Osteoblast (primary cell): ENCODE data around the gene FAM83G. TPM values are rescaled to one million over a fixed set of nuclear protein-coding genes. Genes with fewer than 3 reads are reported as not detected.

Experiments used
- DNase-seq: peaks from one replicate; pipeline ENCODE4 v3.0.0; 2011; ENCODE audit warnings: low spot score, mixed read lengths; ENCODE audit not compliant: insufficient read length; ENCODE audit errors: missing footprints
- H2AFZ ChIP-seq: 2 replicates; pipeline ENCODE4 v1.6.0; 2011; ENCODE audit warnings: mild to moderate bottlenecking, low read length
- H3K27ac ChIP-seq: 2 replicates; pipeline ENCODE4 v1.5.1; 2011; ENCODE audit warnings: mild to moderate bottlenecking, low read depth, low read length, moderate library complexity
- H3K27me3 ChIP-seq: 2 replicates; pipeline ENCODE4 v1.6.0; 2012; ENCODE audit warnings: mild to moderate bottlenecking, control low read depth, inconsistent platforms, low read length, moderate library complexity; ENCODE audit not compliant: insufficient read depth
- H3K36me3 ChIP-seq: 2 replicates; pipeline ENCODE4 v1.5.1; 2011; ENCODE audit warnings: mild to moderate bottlenecking, low read length, control low read depth, moderate library complexity; ENCODE audit not compliant: insufficient read depth
- H3K4me1 ChIP-seq: 2 replicates; pipeline ENCODE4 v1.5.1; 2011; ENCODE audit warnings: mild to moderate bottlenecking, low read length, control low read depth, moderate library complexity; ENCODE audit not compliant: insufficient read depth
- H3K4me2 ChIP-seq: 2 replicates; pipeline ENCODE4 v1.6.0; 2011; ENCODE audit warnings: mild to moderate bottlenecking, low read length; ENCODE audit not compliant: insufficient read depth
- H3K4me3 ChIP-seq: fragments of 200-600 bp; sonication (generic); 3 replicates; pipeline ENCODE4 v1.5.1; 2012; ENCODE audit warnings: mild to moderate bottlenecking, low read length, inconsistent platforms; ENCODE audit not compliant: insufficient read depth
- H3K79me2 ChIP-seq: 2 replicates; pipeline ENCODE4 v1.6.0; 2012; ENCODE audit warnings: mild to moderate bottlenecking, low read length, control low read depth, inconsistent platforms; ENCODE audit not compliant: insufficient read depth
- H3K9me3 ChIP-seq: 2 replicates; pipeline ENCODE4 v1.5.1; 2011; ENCODE audit warnings: low read depth, low read length, control low read depth
- H4K20me1 ChIP-seq: 2 replicates; pipeline ENCODE4 v1.6.0; 2012; ENCODE audit warnings: mild to moderate bottlenecking, low read length, control low read depth; ENCODE audit not compliant: insufficient read depth
- small RNA-seq: library from RNA; depleted of rRNA; stranded (forward); fragments of <200 nt; gene quantifications from one replicate; pipeline ENCODE3, GENCODE V24; 2012
- total RNA-seq: library from RNA; depleted of rRNA; stranded (reverse); fragments of >200 nt; gene quantifications from 2 replicates; pipeline ENCODE4 v1.2.3, GENCODE V29; 2012
- TF ChIP-seq, protein P1 (sequence below): IDR thresholded peaks from 2 replicates; pipeline ENCODE4 v1.5.1; 2011; ENCODE audit warnings: mild to moderate bottlenecking, low read depth, low read length, moderate library complexity; ENCODE audit errors: extremely low read depth

The FAM83G gene
- total RNA-seq, 1 donor = 11.6 TPM

DNA sequence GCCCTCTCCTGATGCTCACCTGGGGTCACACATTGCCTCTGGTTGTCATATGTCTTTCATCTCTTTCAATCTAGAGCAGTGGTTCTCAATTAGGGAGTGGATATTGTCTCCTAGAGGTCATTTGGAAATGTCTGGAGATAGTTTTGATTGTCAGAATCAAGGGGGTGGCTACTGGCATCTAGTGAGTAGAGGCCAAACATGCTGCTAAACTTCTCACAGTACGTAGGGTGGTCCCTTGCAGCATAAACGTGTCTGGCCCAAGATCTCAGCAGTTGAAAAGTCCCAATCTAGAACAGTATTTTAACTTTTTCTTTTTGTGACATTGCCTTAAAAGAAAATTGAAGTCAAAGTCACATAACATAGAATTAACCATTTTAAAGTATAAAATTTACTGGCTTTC, 83.1 kb downstream of the FAM83G start:
- Histone ChIP-seq H3K27ac (peak overlapping the region; percentile 44), H3K79me2 (peaks cover 9% of the 10 kb centered on the region), H3K27me3 (no peaks in the 10 kb centered on the region), H4K20me1 (peaks cover 13% of the 10 kb centered on the region), H2AFZ (no peak overlapping the region), H3K4me3 (no peak overlapping the region), H3K4me1 (peaks cover 22% of the 10 kb centered on the region), H3K36me3 (peaks cover 10% of the 10 kb centered on the region), H3K4me2 (peak overlapping the region; percentile 62), H3K9me3 (no peaks in the 10 kb centered on the region)
- TF ChIP-seq, protein P1, sequence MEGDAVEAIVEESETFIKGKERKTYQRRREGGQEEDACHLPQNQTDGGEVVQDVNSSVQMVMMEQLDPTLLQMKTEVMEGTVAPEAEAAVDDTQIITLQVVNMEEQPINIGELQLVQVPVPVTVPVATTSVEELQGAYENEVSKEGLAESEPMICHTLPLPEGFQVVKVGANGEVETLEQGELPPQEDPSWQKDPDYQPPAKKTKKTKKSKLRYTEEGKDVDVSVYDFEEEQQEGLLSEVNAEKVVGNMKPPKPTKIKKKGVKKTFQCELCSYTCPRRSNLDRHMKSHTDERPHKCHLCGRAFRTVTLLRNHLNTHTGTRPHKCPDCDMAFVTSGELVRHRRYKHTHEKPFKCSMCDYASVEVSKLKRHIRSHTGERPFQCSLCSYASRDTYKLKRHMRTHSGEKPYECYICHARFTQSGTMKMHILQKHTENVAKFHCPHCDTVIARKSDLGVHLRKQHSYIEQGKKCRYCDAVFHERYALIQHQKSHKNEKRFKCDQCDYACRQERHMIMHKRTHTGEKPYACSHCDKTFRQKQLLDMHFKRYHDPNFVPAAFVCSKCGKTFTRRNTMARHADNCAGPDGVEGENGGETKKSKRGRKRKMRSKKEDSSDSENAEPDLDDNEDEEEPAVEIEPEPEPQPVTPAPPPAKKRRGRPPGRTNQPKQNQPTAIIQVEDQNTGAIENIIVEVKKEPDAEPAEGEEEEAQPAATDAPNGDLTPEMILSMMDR = no peak
- DNase-seq = peak; percentile 56

- Histone ChIP-seq H3K4me3 (no peak overlapping the region), H3K4me2 (peak overlapping the region; percentile 62), H3K27ac (peak overlapping the region; percentile 44), H3K27me3 (no peaks in the 10 kb centered on the region), H2AFZ (no peak overlapping the region), H3K4me1 (peaks cover 22% of the 10 kb centered on the region), H3K9me3 (no peaks in the 10 kb centered on the region), H3K36me3 (peaks cover 10% of the 10 kb centered on the region), H3K79me2 (peaks cover 9% of the 10 kb centered on the region), H4K20me1 (peaks cover 12% of the 10 kb centered on the region)
- TF ChIP-seq, protein P1 = no peak
- DNase-seq = no peak
These were observed 83.6 kb downstream of the FAM83G start for GRCh38 chr17:18920911-18921441.

DNA sequence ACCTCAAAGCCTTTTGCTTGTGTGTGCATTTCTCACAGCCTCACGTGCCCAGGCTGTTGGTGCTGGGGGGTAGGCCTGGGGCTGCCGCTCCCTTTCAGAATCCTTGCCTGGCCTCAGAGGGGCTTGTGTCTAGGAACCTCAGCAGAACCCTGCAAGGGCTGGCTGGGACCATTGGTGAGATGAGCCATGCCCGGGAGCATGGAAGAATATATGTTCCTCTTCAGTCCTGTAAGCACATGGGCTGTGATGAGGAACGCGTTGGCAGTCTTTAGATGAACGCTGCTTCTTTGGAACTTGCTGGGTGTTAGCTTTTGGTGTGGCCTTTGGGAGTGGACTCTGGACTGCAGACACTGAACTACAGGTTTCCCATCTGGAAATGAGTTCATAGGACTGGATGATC, 84.6 kb downstream of the FAM83G start:
- H3K36me3 ChIP-seq = peaks cover 10% of the 10 kb centered on the region
- TF ChIP-seq, protein P1 = no peak
- H3K4me1 ChIP-seq = peaks cover 22% of the 10 kb centered on the region
- H3K27ac ChIP-seq = no peak overlapping the region
- DNase-seq = no peak
- H4K20me1 ChIP-seq = peaks cover 12% of the 10 kb centered on the region
- no peak overlapping the region for H3K4me2 ChIP-seq
- H3K9me3 ChIP-seq = no peaks in the 10 kb centered on the region
- no peak overlapping the region for H2AFZ ChIP-seq
- peaks cover 9% of the 10 kb centered on the region for H3K79me2 ChIP-seq
- H3K27me3 ChIP-seq = no peaks in the 10 kb centered on the region
- no peak overlapping the region for H3K4me3 ChIP-seq

Small RNA genes lying within 50 kb of the gene (small RNA-seq; reads per million reads assigned to genes)
- gene AC090286.3 (not detected), gene RF00324 (not detected)

Other genes with a start within 250 kb of the FAM83G start
- gene TVP23B, start 223.6 kb downstream of the FAM83G start, total RNA-seq = 46.9 and 59.7 TPM in 2 replicates
- 23.9 and 25.6 TPM in 2 replicates for gene PRPSAP2, start 146.6 kb downstream of the FAM83G start, total RNA-seq
- not detected in 2 replicates for gene SLC5A10, start 52.6 kb downstream of the FAM83G start, total RNA-seq
- under 0.01 TPM in 1 of 2 replicates, not detected in the other for gene GRAP, start 42.2 kb upstream of the FAM83G start, total RNA-seq
- gene GRAPL, start 122.8 kb upstream of the FAM83G start, total RNA-seq = not detected in 2 replicates
- 13.6 and 18.1 TPM in 2 replicates for gene EPN2, start 232.6 kb upstream of the FAM83G start, total RNA-seq